ENCODE results near the gene ZFYVE28.

Gene ZFYVE28

DNA sequence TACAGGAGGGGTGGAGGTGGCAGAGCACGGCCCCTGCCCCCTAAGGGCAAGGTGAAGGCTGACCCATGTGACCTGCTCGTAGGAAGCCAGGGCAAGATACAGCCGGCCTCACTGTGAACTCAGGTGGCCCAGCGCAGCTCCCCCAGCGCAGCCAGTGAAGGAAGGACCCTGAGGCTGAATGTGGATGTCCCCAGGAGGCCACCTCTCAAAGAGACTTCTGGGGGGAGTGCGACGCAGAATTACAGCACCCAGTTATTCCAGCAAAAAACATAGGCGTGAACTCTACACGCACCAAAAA, 52.6 kb downstream of the ZFYVE28 start:
- H3K4me1 ChIP-seq (ENCODE audit: control insufficient read depth in 1 of 2, insufficient read depth in 1 of 2, low read depth in 1 of 2, low read length in 1 of 2): peaks cover 0 to 5% of the 10 kb centered on the region in 2 experiments
- H3K27ac ChIP-seq: no peak overlapping the region
- H3K9me3 ChIP-seq: no peaks in the 10 kb centered on the region
- no peaks in the 10 kb centered on the region for H3K36me3 ChIP-seq
- peaks cover 32% of the 10 kb centered on the region for H3K27me3 ChIP-seq
- no peak overlapping the region for H3K4me3 ChIP-seq (ENCODE audit: low read depth in 1 of 2, low read length in 1 of 2)
- no peak for TF ChIP-seq CTCF (IDR thresholded peaks at IDR 0.05)

- H3K27me3 ChIP-seq: peaks cover 32% of the 10 kb centered on the region
- TF ChIP-seq CTCF (IDR thresholded peaks at IDR 0.05): no peak
- no peak overlapping the region for H3K4me3 ChIP-seq (ENCODE audit: low read depth in 1 of 2, low read length in 1 of 2)
- H3K27ac ChIP-seq: no peak overlapping the region
- no peaks in the 10 kb centered on the region for H3K36me3 ChIP-seq
- H3K9me3 ChIP-seq: no peaks in the 10 kb centered on the region
- H3K4me1 ChIP-seq (ENCODE audit: control insufficient read depth in 1 of 2, insufficient read depth in 1 of 2, low read depth in 1 of 2, low read length in 1 of 2): peaks cover 0 to 5% of the 10 kb centered on the region in 2 experiments
Observed at GRCh38 chr4:2365054-2365912, 53.2 kb downstream of the ZFYVE28 start.

GRCh38 chr4:2364654-2365053, 53.8 kb downstream of the ZFYVE28 start:
- no peak for TF ChIP-seq CTCF (IDR thresholded peaks at IDR 0.05)
- Histone ChIP-seq H3K27ac (no peak overlapping the region), H3K36me3 (no peaks in the 10 kb centered on the region), H3K4me3 (ENCODE audit: low read depth in 1 of 2, low read length in 1 of 2) (no peak overlapping the region), H3K27me3 (peaks cover 32% of the 10 kb centered on the region), H3K4me1 (ENCODE audit: control insufficient read depth in 1 of 2, insufficient read depth in 1 of 2, low read depth in 1 of 2, low read length in 1 of 2) (peaks cover 0 to 5% of the 10 kb centered on the region in 2 experiments), H3K9me3 (no peaks in the 10 kb centered on the region)

DNA sequence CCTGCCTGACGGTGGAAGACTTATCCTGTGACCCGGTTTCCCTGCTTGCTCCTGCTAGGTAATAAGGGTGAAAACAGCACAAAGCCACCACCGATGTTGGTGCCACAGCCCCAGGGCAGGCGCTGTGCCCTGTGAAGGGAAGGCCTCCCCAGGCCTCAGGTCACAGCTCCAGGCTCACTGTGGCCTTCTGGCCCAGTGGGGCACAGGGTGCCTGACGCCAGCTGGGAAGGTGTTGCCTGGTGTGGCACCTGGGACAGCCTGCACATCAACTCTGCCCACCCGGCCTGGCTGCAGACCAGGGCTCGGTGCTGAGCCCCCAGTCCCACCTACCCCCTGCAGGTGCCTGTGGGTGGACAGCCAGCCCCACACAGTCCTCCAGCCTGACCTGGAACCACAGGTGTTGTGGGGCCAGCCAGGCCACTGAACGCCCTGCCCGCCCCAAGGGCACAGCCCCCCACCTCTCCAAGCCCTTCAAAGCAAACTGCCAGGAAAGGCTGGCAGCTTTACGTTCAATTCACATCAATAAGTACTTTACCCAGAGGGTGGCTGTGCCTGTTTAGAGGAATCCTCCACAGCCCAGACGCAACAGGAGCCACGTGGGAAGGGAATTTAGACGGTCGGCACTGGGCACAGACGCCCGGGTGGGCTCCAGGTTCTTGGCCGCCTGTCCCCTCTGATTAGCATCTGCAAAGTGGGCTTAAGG, 54.3 kb downstream of the ZFYVE28 start:
- no peaks in the 10 kb centered on the region for H3K36me3 ChIP-seq
- H3K27ac ChIP-seq: no peak overlapping the region
- H3K27me3 ChIP-seq: peaks cover 32% of the 10 kb centered on the region
- H3K4me1 ChIP-seq (ENCODE audit: control insufficient read depth in 1 of 2, insufficient read depth in 1 of 2, low read depth in 1 of 2, low read length in 1 of 2): peaks cover 0 to 5% of the 10 kb centered on the region in 2 experiments
- TF ChIP-seq CTCF (IDR thresholded peaks at IDR 0.05): no peak
- H3K4me3 ChIP-seq (ENCODE audit: low read depth in 1 of 2, low read length in 1 of 2): no peak overlapping the region
- no peaks in the 10 kb centered on the region for H3K9me3 ChIP-seq

DNA sequence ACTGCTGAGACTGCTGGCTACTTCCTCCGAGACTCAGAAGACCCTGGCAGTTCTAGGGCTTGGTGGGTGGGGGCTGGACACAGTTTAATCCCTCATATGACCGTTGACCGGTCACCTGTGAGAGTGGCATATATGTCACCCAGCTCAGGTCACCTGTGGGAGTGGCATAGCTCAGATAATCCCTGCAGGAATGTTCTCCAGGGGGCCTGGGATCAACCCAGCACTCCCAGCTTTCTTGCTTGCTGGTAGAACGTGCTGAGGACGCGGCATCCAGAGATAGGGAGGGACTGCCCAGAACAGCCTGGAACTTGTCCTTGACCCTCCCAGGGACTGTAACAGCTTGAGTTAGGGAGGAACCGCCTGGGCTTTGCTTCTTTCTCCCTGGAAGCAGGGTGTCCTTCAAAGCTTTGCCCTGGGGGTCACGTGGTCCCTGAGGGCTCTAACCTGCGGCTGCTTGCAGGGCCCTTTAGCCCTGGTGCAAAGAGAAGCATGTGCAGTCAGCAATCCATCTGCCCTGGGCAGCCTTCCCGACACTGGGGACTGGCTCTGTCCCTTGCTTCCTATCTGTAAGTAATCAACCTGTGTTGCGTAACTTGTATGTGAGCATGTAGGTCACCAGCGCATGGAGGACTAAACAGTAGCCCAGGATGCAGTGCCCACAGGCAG, 55.3 kb downstream of the ZFYVE28 start:
- H3K4me3 ChIP-seq (ENCODE audit: low read depth in 1 of 2, low read length in 1 of 2): no peak overlapping the region
- H3K36me3 ChIP-seq: no peaks in the 10 kb centered on the region
- H3K4me1 ChIP-seq (ENCODE audit: control insufficient read depth in 1 of 2, insufficient read depth in 1 of 2, low read depth in 1 of 2, low read length in 1 of 2): peaks cover 0 to 5% of the 10 kb centered on the region in 2 experiments
- peaks cover 32% of the 10 kb centered on the region for H3K27me3 ChIP-seq
- no peak for TF ChIP-seq CTCF (IDR thresholded peaks at IDR 0.05)
- H3K9me3 ChIP-seq: no peaks in the 10 kb centered on the region
- H3K27ac ChIP-seq: no peak overlapping the region

Data from neutrophil (primary cell).